NB4 (cell line): ENCODE results near the gene SPEF1.

ENCODE experiments used
- DNase-seq: peaks from one replicate; pipeline ENCODE4 v3.0.0; 2010; ENCODE audit warnings: low read depth
- H3K4me3 ChIP-seq: one replicate; pipeline ENCODE4 v1.5.1; 2011; ENCODE audit warnings: mild to moderate bottlenecking, low read depth, low read length, moderate library complexity
- CTCF ChIP-seq: IDR thresholded peaks from one replicate; pipeline ENCODE4 v1.5.1; 2012; ENCODE audit warnings: low read depth, low read length
- MAX ChIP-seq: IDR thresholded peaks from 2 replicates; pipeline ENCODE4 v1.6.1; 2011; ENCODE audit warnings: low read depth, low read length
- MYC ChIP-seq: IDR thresholded peaks from 2 replicates; pipeline ENCODE4 v1.6.1; 2011; ENCODE audit warnings: low read depth, low read length
- POLR2A ChIP-seq: IDR thresholded peaks from 2 replicates; pipeline ENCODE4 v1.6.1; 2011; ENCODE audit warnings: mild to moderate bottlenecking; ENCODE audit not compliant: insufficient read length; ENCODE audit errors: extremely low read depth

SPEF1 gene

GRCh38 chr20:3811467-3812258 is 30.4 kb upstream of the SPEF1 start:
- peak; percentile 99 for TF ChIP-seq MAX
- peak; percentile 58 for TF ChIP-seq POLR2A
- TF ChIP-seq CTCF, result no peak
- TF ChIP-seq MYC, result peak; percentile 99
- peak; percentile 97 for DNase-seq
- peak overlapping the region; percentile 61 for H3K4me3 ChIP-seq

- no peak for DNase-seq
- TF ChIP-seq POLR2A (no peak), MAX (no peak), CTCF (no peak), MYC (no peak)
- no peak overlapping the region for H3K4me3 ChIP-seq
Observed at GRCh38 chr20:3808544-3808943, 27.3 kb upstream of the SPEF1 start.

GRCh38 chr20:3804781-3805180 is 23.5 kb upstream of the SPEF1 start:
- no peak overlapping the region for H3K4me3 ChIP-seq
- no peak for DNase-seq
- no peak for TF ChIP-seq MYC
- TF ChIP-seq MAX, result no peak
- TF ChIP-seq POLR2A, result no peak
- TF ChIP-seq CTCF, result no peak

- no peak for TF ChIP-seq MAX
- no peak for TF ChIP-seq MYC
- TF ChIP-seq CTCF, result no peak
- no peak for TF ChIP-seq POLR2A
- H3K4me3 ChIP-seq, result no peak overlapping the region
- DNase-seq, result no peak
Observed at GRCh38 chr20:3804254-3804751, 23.1 kb upstream of the SPEF1 start.

GRCh38 chr20:3803854-3804253 is 22.6 kb upstream of the SPEF1 start:
- no peak for TF ChIP-seq MYC
- TF ChIP-seq CTCF, result no peak
- no peak for TF ChIP-seq MAX
- TF ChIP-seq POLR2A, result no peak
- no peak for DNase-seq
- H3K4me3 ChIP-seq, result no peak overlapping the region
